Ishikawa (cell line): Measurements from ENCODE around the gene MAD1L1.
A peak's percentile ranks its signal among the peaks of the same experiment; 100 is the strongest.

Experiments used
- CEBPB ChIP-seq: IDR thresholded peaks from 2 replicates; pipeline ENCODE4 v1.6.1; 2012
- CREB1 ChIP-seq: IDR thresholded peaks from 2 replicates; pipeline ENCODE4 v1.6.1; 2012; ENCODE audit warnings: low read depth
- EGR1 ChIP-seq: IDR thresholded peaks from 2 replicates; pipeline ENCODE4 v1.6.1; 2012
- EP300 ChIP-seq: IDR thresholded peaks from 2 replicates; pipeline ENCODE4 v1.6.1; 2012; ENCODE audit warnings: borderline replicate concordance
- FOXM1 ChIP-seq: IDR thresholded peaks from 2 replicates; pipeline ENCODE4 v1.6.1; 2012; ENCODE audit warnings: low read depth, borderline replicate concordance
- MAX ChIP-seq: IDR thresholded peaks from 2 replicates; pipeline ENCODE4 v1.6.1; 2012
- NFIC ChIP-seq: IDR thresholded peaks from 2 replicates; pipeline ENCODE4 v1.6.1; 2012
- RAD21 ChIP-seq: IDR thresholded peaks from 2 replicates; pipeline ENCODE4 v1.6.1; 2012; ENCODE audit warnings: low read depth
- REST ChIP-seq: IDR thresholded peaks from 2 replicates; pipeline ENCODE4 v1.6.1; 2012; ENCODE audit warnings: low read depth, mild to moderate bottlenecking
- TAF1 ChIP-seq: IDR thresholded peaks from 2 replicates; pipeline ENCODE4 v1.6.1; 2012; ENCODE audit warnings: low read depth, mild to moderate bottlenecking
- TCF12 ChIP-seq: IDR thresholded peaks from 2 replicates; pipeline ENCODE4 v1.6.1; 2012; ENCODE audit warnings: low read depth
- TEAD4 ChIP-seq: IDR thresholded peaks from 2 replicates; pipeline ENCODE4 v1.6.1; 2012
- USF1 ChIP-seq: IDR thresholded peaks from 2 replicates; pipeline ENCODE4 v1.6.1; 2012
- YY1 ChIP-seq: IDR thresholded peaks from 2 replicates; pipeline ENCODE4 v1.6.1; 2012; ENCODE audit warnings: low read depth
- ZBTB7A ChIP-seq: IDR thresholded peaks from 2 replicates; pipeline ENCODE4 v1.6.1; 2012; ENCODE audit warnings: low read depth

Gene MAD1L1

GRCh38 chr7:2054927-2055326, 177.8 kb downstream of the MAD1L1 start:
- TF ChIP-seq EP300, result no peak
- TF ChIP-seq ZBTB7A, result no peak
- TF ChIP-seq EGR1, result no peak

- TF ChIP-seq YY1, result no peak
- TF ChIP-seq EGR1, result no peak
- TF ChIP-seq FOXM1, result no peak
Observed at GRCh38 chr7:2053395-2053794, 179.3 kb downstream of the MAD1L1 start.

GRCh38 chr7:2052657-2053048, 180.1 kb downstream of the MAD1L1 start:
- TF ChIP-seq MAX, result no peak
- TF ChIP-seq ZBTB7A, result no peak

GRCh38 chr7:2051707-2052656, 180.8 kb downstream of the MAD1L1 start:
- peak; percentile 6; the same call in 1 of the 2 replicates for TF ChIP-seq NFIC
- TF ChIP-seq MAX, result no peak

- no peak for TF ChIP-seq FOXM1
- no peak for TF ChIP-seq RAD21
- no peak for TF ChIP-seq TCF12
- no peak for TF ChIP-seq YY1
- no peak for TF ChIP-seq NFIC
- TF ChIP-seq CEBPB, result no peak
- no peak for TF ChIP-seq MAX
Observed at GRCh38 chr7:2050511-2050866, 182.3 kb downstream of the MAD1L1 start.

- TF ChIP-seq YY1 (no peak), TAF1 (no peak), EP300 (no peak), FOXM1 (no peak), TEAD4 (no peak), EGR1 (no peak), REST (no peak), TCF12 (no peak), CREB1 (no peak), RAD21 (no peak), ZBTB7A (no peak), NFIC (no peak), USF1 (no peak), CEBPB (no peak), MAX (no peak)
Observed at GRCh38 chr7:2049782-2050510, 182.8 kb downstream of the MAD1L1 start.

GRCh38 chr7:2049111-2049781, 183.5 kb downstream of the MAD1L1 start:
- no peak for TF ChIP-seq MAX
- TF ChIP-seq REST, result no peak
- TF ChIP-seq CREB1, result no peak
